Measurements from ENCODE around the gene COL10A1. TPM values are rescaled to one million over a fixed set of nuclear protein-coding genes. Genes with fewer than 3 reads are reported as not detected.

Gene COL10A1
- total and polyA plus RNA-seq, 10 donors: 0.02 to 3.4 (median 1.1) TPM; not detected in 1

DNA sequence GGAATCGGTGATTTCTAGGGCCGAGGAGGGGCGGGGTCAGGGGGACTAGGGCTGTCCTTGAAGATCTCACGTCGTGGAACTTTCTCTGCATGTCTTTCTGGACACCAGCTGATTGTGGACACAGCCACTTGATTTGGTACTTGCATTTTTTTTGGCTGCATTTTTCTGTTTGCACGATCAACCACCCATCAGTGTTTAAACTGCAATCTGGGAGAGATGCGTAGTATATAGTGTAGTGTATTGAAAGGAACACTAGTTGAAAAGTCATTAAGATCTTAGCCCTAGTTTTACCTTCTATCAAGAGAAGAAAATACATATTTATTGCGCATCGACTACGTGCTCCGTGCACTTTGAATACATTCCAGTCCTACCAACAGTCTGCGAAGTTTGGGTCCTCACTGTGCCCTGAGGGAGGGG is 24.6 kb downstream of the COL10A1 start:
- Histone ChIP-seq H3K4me3 (peak overlapping the region; percentile 69 to 92 (median 82)), H3K36me3 (no peaks in the 10 kb centered on the region), H3K27me3 (replicated peaks in 1 of 7) (no peaks in the 10 kb centered on the region), H3K4me1 (peaks cover 24 to 68% (median 52%) of the 10 kb centered on the region in 6 donors), H3K9me3 (peaks cover 0 to 5% (median 4%) of the 10 kb centered on the region in 8 donors), H3K27ac (peak overlapping the region; percentile 95 to 99 (median 96))
- intact Hi-C loops (cut with DNase I; ENCODE audit: low total_unique reads): no loop called here
- WGBS, 5 donors: 0 to 2% (median 1%) methylated on average over 12 of the region's 12 CpGs
- TF ChIP-seq, protein P1, sequence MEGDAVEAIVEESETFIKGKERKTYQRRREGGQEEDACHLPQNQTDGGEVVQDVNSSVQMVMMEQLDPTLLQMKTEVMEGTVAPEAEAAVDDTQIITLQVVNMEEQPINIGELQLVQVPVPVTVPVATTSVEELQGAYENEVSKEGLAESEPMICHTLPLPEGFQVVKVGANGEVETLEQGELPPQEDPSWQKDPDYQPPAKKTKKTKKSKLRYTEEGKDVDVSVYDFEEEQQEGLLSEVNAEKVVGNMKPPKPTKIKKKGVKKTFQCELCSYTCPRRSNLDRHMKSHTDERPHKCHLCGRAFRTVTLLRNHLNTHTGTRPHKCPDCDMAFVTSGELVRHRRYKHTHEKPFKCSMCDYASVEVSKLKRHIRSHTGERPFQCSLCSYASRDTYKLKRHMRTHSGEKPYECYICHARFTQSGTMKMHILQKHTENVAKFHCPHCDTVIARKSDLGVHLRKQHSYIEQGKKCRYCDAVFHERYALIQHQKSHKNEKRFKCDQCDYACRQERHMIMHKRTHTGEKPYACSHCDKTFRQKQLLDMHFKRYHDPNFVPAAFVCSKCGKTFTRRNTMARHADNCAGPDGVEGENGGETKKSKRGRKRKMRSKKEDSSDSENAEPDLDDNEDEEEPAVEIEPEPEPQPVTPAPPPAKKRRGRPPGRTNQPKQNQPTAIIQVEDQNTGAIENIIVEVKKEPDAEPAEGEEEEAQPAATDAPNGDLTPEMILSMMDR (IDR thresholded peaks at IDR 0.05 in 8 of 11, conservative IDR thresholded peaks at IDR 0.05 in 3 of 11): no peak
- no peak for TF ChIP-seq POLR2A (IDR thresholded peaks at IDR 0.05)
- no peak for TF ChIP-seq POLR2AphosphoS5 (IDR thresholded peaks at IDR 0.05)
- no peak for DNase-seq

DNA sequence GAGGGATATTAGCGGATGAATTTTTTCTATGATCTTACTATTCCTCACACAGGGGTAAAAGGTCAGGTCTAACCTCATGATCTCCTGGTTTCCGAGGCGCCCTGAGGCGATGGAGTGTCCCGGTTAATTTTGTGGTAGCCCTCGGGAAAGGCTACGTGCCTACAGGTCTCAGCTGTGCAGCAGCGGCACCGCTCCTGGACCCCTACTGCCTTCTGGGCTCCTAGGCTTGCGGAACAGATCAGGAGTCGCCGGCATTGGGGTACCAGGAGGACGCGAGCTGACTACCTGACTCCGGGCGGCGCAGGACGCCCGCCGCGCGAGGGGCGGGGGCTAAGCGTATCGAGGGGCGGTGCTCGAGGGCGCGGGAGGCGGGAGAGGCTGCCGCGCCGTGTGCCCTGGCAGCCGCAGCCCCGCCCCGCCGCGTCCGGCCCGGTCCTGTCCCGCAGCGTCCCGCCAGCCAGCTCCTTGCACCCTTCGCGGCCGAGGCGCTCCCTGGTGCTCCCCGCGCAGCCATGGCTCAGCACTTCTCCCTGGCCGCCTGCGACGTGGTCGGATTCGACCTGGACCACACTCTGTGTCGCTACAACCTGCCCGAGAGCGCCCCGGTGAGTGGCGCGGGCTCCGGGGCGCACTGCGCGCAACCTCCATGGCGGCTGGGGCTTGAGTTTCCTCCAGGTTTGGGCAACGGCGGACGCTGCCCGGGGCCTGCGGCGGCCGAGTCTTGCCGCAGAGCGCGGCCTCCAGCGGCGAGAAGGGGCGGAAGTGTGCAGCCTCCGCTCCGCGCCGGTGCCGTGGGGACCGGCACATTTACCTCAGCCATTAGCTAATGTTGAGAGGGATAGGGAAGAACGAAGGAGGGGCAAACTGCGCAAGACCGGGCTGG is 25.3 kb downstream of the COL10A1 start, which contains the start of gene NT5DC1:
Gene NT5DC1, plus strand, starts transcription at position 435 of the 883 bp plus-strand sequence. Its CDS starts 78 bp downstream, at position 513.
- peaks cover 24 to 61% (median 46%) of the 10 kb centered on the region in 6 donors for H3K4me1 ChIP-seq
- peak within 1 kb of the TSS; percentile 69 to 92 (median 82) for H3K4me3 ChIP-seq
- intact Hi-C loops (cut with DNase I; ENCODE audit: low total_unique reads): no loop called here
- 0 to 2% (median 1%) methylated on average over 37 to 87 of the region's 87 CpGs for whole genome bisulfite sequencing, 5 donors
- H3K27me3 ChIP-seq (replicated peaks in 1 of 7): no peaks in the 10 kb centered on the region
- no peaks in the 10 kb centered on the region for H3K36me3 ChIP-seq
- H3K9me3 ChIP-seq: peaks cover 0 to 11% (median 11%) of the 10 kb centered on the region in 8 donors
- peak; percentile 97 for DNase-seq
- TF ChIP-seq, protein P1 (IDR thresholded peaks at IDR 0.05 in 8 of 11, conservative IDR thresholded peaks at IDR 0.05 in 3 of 11): peak in 7 of 11 experiments; percentile 21 to 53 (median 35)
- TF ChIP-seq POLR2A (IDR thresholded peaks at IDR 0.05): peak in 1 of 3 donors; percentile 40
- TF ChIP-seq POLR2AphosphoS5 (IDR thresholded peaks at IDR 0.05): peak; percentile 90 to 95 (median 95)
- peak within 1 kb of the TSS; percentile 95 to 99 (median 96) for H3K27ac ChIP-seq

DNA sequence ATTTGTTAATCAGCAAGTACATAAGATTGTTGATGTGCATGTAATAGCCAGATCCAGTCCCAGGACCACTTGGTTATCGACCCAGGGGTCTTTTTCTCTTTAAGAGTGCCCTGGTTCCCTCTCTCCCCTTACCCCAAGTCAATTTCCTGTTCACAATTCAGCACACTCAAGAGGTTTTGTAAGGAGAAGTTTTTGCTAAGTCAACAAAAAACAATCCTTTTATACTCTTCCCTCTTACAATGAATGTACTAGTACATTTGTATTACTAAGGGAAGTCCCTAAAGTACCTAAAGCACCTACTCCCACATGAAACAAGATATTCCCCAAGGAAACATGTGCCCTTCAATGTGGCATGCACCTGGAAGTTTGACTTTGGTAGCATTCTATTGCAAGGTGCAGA is 26.9 kb downstream of the COL10A1 start:
- DNase-seq: no peak
- no peak overlapping the region for H3K4me3 ChIP-seq
- peaks cover 18 to 45% (median 37%) of the 10 kb centered on the region in 6 donors for H3K4me1 ChIP-seq
- H3K36me3 ChIP-seq: no peaks in the 10 kb centered on the region
- no peaks in the 10 kb centered on the region for H3K27me3 ChIP-seq (replicated peaks in 1 of 7)
- H3K9me3 ChIP-seq: peaks cover 0 to 14% (median 13%) of the 10 kb centered on the region in 8 donors
- TF ChIP-seq, protein P1 (IDR thresholded peaks at IDR 0.05 in 8 of 11, conservative IDR thresholded peaks at IDR 0.05 in 3 of 11): no peak
- no peak for TF ChIP-seq POLR2AphosphoS5 (IDR thresholded peaks at IDR 0.05)
- no peak for TF ChIP-seq POLR2A (IDR thresholded peaks at IDR 0.05)
- H3K27ac ChIP-seq: no peak overlapping the region
- intact Hi-C loops (cut with DNase I; ENCODE audit: low total_unique reads): no loop called here
- WGBS, 5 donors: 57 to 94% (median 79%) methylated on average over 1 of the region's 1 CpG
